OCI-LY1 (cell line): ENCODE data around the gene FZD4.
"Not testable (repeated sequence)": the region's sequence is repeated elsewhere in the genome, so short reads cannot be mapped to it uniquely, and the experiment has no call there.

ENCODE experiments used
- H2AFZ ChIP-seq: fragments of 200-600 bp; sonication (generic), shearing (Covaris generic); 2 replicates; pipeline ENCODE4 v1.6.0; 2014; ENCODE audit warnings: antibody characterized with exemption, mild to moderate bottlenecking, low read length
- H3F3A ChIP-seq: fragments of 200-600 bp; sonication (generic), shearing (Covaris generic); 2 replicates; pipeline ENCODE4 v1.6.0; 2014; ENCODE audit warnings: mild to moderate bottlenecking, antibody characterized with exemption, low read length, moderate library complexity; ENCODE audit not compliant: insufficient read depth
- H3K27ac ChIP-seq: fragments of 200-600 bp; sonication (generic); 2 replicates; pipeline ENCODE4 v1.5.1; 2014; ENCODE audit warnings: low read length, mixed run types, mild to moderate bottlenecking, low read depth; ENCODE audit not compliant: poor library complexity, severe bottlenecking
- H3K27me3 ChIP-seq: fragments of 200-600 bp; sonication (generic); 2 replicates; pipeline ENCODE4 v1.6.0; 2014; ENCODE audit warnings: antibody characterized with exemption, mild to moderate bottlenecking, low read length, moderate library complexity; ENCODE audit not compliant: insufficient read depth
- H3K36me3 ChIP-seq: fragments of 200-600 bp; sonication (generic); 2 replicates; pipeline ENCODE4 v1.6.1; 2014; ENCODE audit warnings: mild to moderate bottlenecking, antibody characterized with exemption, low read length, moderate library complexity, mixed read lengths; ENCODE audit not compliant: insufficient read depth
- H3K4me1 ChIP-seq: fragments of 200-600 bp; sonication (generic); 2 replicates; pipeline ENCODE4 v1.5.1; 2014; ENCODE audit warnings: mild to moderate bottlenecking, low read length, moderate library complexity; ENCODE audit not compliant: insufficient read depth, severe bottlenecking
- H3K4me2 ChIP-seq: fragments of 200-600 bp; sonication (generic), shearing (Covaris generic); 2 replicates; pipeline ENCODE4 v1.6.1; 2014; ENCODE audit warnings: low read length
- H3K4me3 ChIP-seq: fragments of 200-600 bp; sonication (generic); 2 replicates; pipeline ENCODE4 v1.5.1; 2014; ENCODE audit warnings: low read length, low read depth, mild to moderate bottlenecking, mixed read lengths; ENCODE audit not compliant: poor library complexity, severe bottlenecking
- H3K79me2 ChIP-seq: fragments of 200-600 bp; shearing (Covaris generic); 2 replicates; pipeline ENCODE4 v1.6.1; 2016; ENCODE audit warnings: mixed run types, low read length, mixed read lengths; ENCODE audit not compliant: insufficient read depth
- H3K9ac ChIP-seq: fragments of 200-600 bp; sonication (generic), shearing (Covaris generic); 2 replicates; pipeline ENCODE4 v1.6.1; 2014; ENCODE audit warnings: mild to moderate bottlenecking, low read length, mixed read lengths
- H3K9me2 ChIP-seq: fragments of 200-600 bp; sonication (generic), shearing (Covaris generic); 2 replicates; pipeline ENCODE4 v1.6.1; 2014; ENCODE audit warnings: low read depth, mild to moderate bottlenecking, low read length, mixed read lengths
- H3K9me3 ChIP-seq: fragments of 200-600 bp; shearing (Covaris generic); 2 replicates; pipeline ENCODE4 v1.6.1; 2014; ENCODE audit warnings: low read length, mixed read lengths
- H4K20me1 ChIP-seq: fragments of 200-600 bp; sonication (generic), shearing (Covaris generic); 2 replicates; pipeline ENCODE4 v1.6.0; 2016; ENCODE audit warnings: mild to moderate bottlenecking, low read length; ENCODE audit not compliant: insufficient read depth
- CTCF ChIP-seq: fragments of 200-600 bp; sonication (generic), shearing (Covaris generic); IDR thresholded peaks from 2 replicates; pipeline ENCODE4 v1.5.1; 2017; ENCODE audit warnings: mild to moderate bottlenecking, antibody characterized with exemption, low read length, moderate library complexity, mixed read lengths
- EZH2 ChIP-seq: fragments of 200-600 bp; sonication (generic), shearing (Covaris generic); IDR thresholded peaks from 2 replicates; pipeline ENCODE4 v1.8.0; 2017; ENCODE audit warnings: borderline replicate concordance, mixed run types, mild to moderate bottlenecking, antibody characterized with exemption, low read length, moderate library complexity, mixed read lengths

Gene FZD4

GRCh38 chr11:86916330-86916729 lies 38.9 kb downstream of the FZD4 start:
- no peaks in the 10 kb centered on the region for H4K20me1 ChIP-seq
- H3K4me2 ChIP-seq = no peak overlapping the region
- H3K9me2 ChIP-seq = no peaks in the 10 kb centered on the region
- no peak for TF ChIP-seq CTCF
- no peak for TF ChIP-seq EZH2
- H3K79me2 ChIP-seq = no peaks in the 10 kb centered on the region
- no peak overlapping the region for H3K27ac ChIP-seq
- no peaks in the 10 kb centered on the region for H3K36me3 ChIP-seq
- no peaks in the 10 kb centered on the region for H3F3A ChIP-seq
- no peaks in the 10 kb centered on the region for H3K4me1 ChIP-seq
- H2AFZ ChIP-seq = no peak overlapping the region
- H3K9me3 ChIP-seq = no peaks in the 10 kb centered on the region
- no peak overlapping the region for H3K4me3 ChIP-seq
- no peak overlapping the region for H3K9ac ChIP-seq
- H3K27me3 ChIP-seq = no peaks in the 10 kb centered on the region

GRCh38 chr11:86915850-86916249 lies 39.3 kb downstream of the FZD4 start:
- not testable (repeated sequence) for H4K20me1 ChIP-seq, H3K4me2 ChIP-seq, H3K36me3 ChIP-seq, H3K27ac ChIP-seq, H3K9ac ChIP-seq, H3K79me2 ChIP-seq, H3K9me3 ChIP-seq, H2AFZ ChIP-seq, H3K4me3 ChIP-seq, H3F3A ChIP-seq, H3K27me3 ChIP-seq, H3K4me1 ChIP-seq, H3K9me2 ChIP-seq

DNA sequence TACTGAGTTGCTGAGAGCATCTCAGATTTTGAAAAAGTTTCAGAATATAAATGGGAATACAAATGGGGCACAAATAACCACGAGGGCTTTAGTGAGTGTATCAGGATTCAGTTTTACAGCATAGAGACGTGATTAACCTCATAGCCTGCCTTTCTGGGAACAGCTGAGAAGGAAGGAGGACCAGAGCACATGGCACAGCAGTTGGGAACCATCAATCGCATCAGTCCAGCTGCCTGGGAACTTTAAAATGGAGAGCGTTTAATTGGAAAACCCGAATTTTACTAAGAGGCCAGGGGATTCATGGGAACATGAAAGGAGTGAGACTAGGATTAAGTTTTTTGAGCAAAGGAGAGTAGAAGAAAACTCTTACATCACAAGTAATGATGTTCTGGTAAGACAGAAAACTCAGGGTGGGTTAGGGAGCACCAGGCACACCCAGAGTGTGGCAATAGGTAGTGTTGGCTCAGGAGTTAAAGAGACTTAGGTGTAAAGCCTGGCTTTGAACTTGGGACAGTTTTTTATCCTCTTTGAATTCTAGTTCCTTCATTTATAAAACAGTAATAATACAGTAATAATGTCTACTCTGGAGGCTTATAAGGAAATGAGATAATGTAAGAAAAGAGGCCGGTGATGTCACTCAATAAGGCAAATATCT lies 40.2 kb downstream of the FZD4 start:
- no peaks in the 10 kb centered on the region for H3K79me2 ChIP-seq
- no peaks in the 10 kb centered on the region for H3K27me3 ChIP-seq
- no peaks in the 10 kb centered on the region for H3K9me3 ChIP-seq
- no peak overlapping the region for H3K9ac ChIP-seq
- no peak overlapping the region for H3K4me3 ChIP-seq
- H4K20me1 ChIP-seq = no peaks in the 10 kb centered on the region
- H2AFZ ChIP-seq = no peak overlapping the region
- H3K4me1 ChIP-seq = no peaks in the 10 kb centered on the region
- H3K9me2 ChIP-seq = no peaks in the 10 kb centered on the region
- H3K27ac ChIP-seq = no peak overlapping the region
- no peak overlapping the region for H3K4me2 ChIP-seq
- no peaks in the 10 kb centered on the region for H3K36me3 ChIP-seq
- TF ChIP-seq CTCF (no peak), EZH2 (no peak)
- H3F3A ChIP-seq = no peaks in the 10 kb centered on the region

- Histone ChIP-seq H3K4me1 (no peaks in the 10 kb centered on the region), H3K9me2 (no peaks in the 10 kb centered on the region), H3K9me3 (no peaks in the 10 kb centered on the region), H3K4me3 (no peak overlapping the region), H3K79me2 (no peaks in the 10 kb centered on the region), H3K9ac (no peak overlapping the region), H3K27ac (no peak overlapping the region), H3F3A (no peaks in the 10 kb centered on the region), H2AFZ (no peak overlapping the region), H3K4me2 (no peak overlapping the region), H3K27me3 (no peaks in the 10 kb centered on the region), H3K36me3 (no peaks in the 10 kb centered on the region), H4K20me1 (no peaks in the 10 kb centered on the region)
- TF ChIP-seq CTCF (no peak), EZH2 (no peak)
Measured at GRCh38 chr11:86912238-86912637, 43.0 kb downstream of the FZD4 start.
